ENCODE measurements around the gene AFMID.
A peak's percentile ranks its signal among the peaks of the same experiment; 100 is the strongest.

Gene AFMID

GRCh38 chr17:78210111-78210510 is 22.9 kb downstream of the AFMID start:
- 0 out of 2 replicates have a peak, but pooled peaks cover 3% of the 10 kb centered on the region for H3K4me1 ChIP-seq (ENCODE audit: low read length)
- H3K9ac ChIP-seq (ENCODE audit: low read length) = no peak overlapping the region
- H3K4me3 ChIP-seq (ENCODE audit: low read length) = no peak overlapping the region
- no peak overlapping the region for H3K4me2 ChIP-seq (ENCODE audit: low read depth, low read length)
- no peak for DNase-seq
- TF ChIP-seq CTCF (IDR thresholded peaks at IDR 0.05; ENCODE audit: low read length) (no peak), EZH2phosphoT487 (IDR thresholded peaks at IDR 0.05; ENCODE audit: low read length) (no peak), EZH2 (optimal IDR thresholded peaks at IDR 0.05; ENCODE audit: low read depth, low read length) (no peak)
- H2AFZ ChIP-seq (ENCODE audit: low read length) = no peak overlapping the region
- peaks cover 11% of the 10 kb centered on the region for H3K79me2 ChIP-seq (ENCODE audit: low read length)
- H3K36me3 ChIP-seq (replicated peaks; ENCODE audit: insufficient read depth, low read length) = no peaks in the 10 kb centered on the region
- H3K9me3 ChIP-seq (replicated peaks; ENCODE audit: insufficient read depth, low read length) = no peaks in the 10 kb centered on the region
- no peaks in the 10 kb centered on the region for H3K27me3 ChIP-seq (replicated peaks; ENCODE audit: insufficient read depth, low read length)
- no peaks in the 10 kb centered on the region for H4K20me1 ChIP-seq (ENCODE audit: insufficient read depth, low read length)
- H3F3A ChIP-seq (ENCODE audit: insufficient read depth, low read length) = no peaks in the 10 kb centered on the region
- H3K27ac ChIP-seq (ENCODE audit: low read length) = no peak overlapping the region
- no peaks in the 10 kb centered on the region for H3K9me2 ChIP-seq (replicated peaks; ENCODE audit: insufficient read depth, low read length)

GRCh38 chr17:78211032-78211431 is 23.9 kb downstream of the AFMID start:
- no peak overlapping the region for H3K9ac ChIP-seq (ENCODE audit: low read length)
- H3K27me3 ChIP-seq (replicated peaks; ENCODE audit: insufficient read depth, low read length) = no peaks in the 10 kb centered on the region
- H3F3A ChIP-seq (ENCODE audit: insufficient read depth, low read length) = no peaks in the 10 kb centered on the region
- TF ChIP-seq EZH2 (optimal IDR thresholded peaks at IDR 0.05; ENCODE audit: low read depth, low read length) = no peak
- no peak for TF ChIP-seq EZH2phosphoT487 (IDR thresholded peaks at IDR 0.05; ENCODE audit: low read length)
- H2AFZ ChIP-seq (ENCODE audit: low read length) = no peak overlapping the region
- H3K4me2 ChIP-seq (ENCODE audit: low read depth, low read length) = no peak overlapping the region
- DNase-seq = no peak
- H3K9me3 ChIP-seq (replicated peaks; ENCODE audit: insufficient read depth, low read length) = no peaks in the 10 kb centered on the region
- H3K36me3 ChIP-seq (replicated peaks; ENCODE audit: insufficient read depth, low read length) = no peaks in the 10 kb centered on the region; the same call in 1 of the 2 replicates
- H3K4me1 ChIP-seq (ENCODE audit: low read length) = 0 out of 2 replicates have a peak, but pooled peaks cover 3% of the 10 kb centered on the region
- H3K9me2 ChIP-seq (replicated peaks; ENCODE audit: insufficient read depth, low read length) = no peaks in the 10 kb centered on the region
- peaks cover 21% of the 10 kb centered on the region for H3K79me2 ChIP-seq (ENCODE audit: low read length)
- H4K20me1 ChIP-seq (ENCODE audit: insufficient read depth, low read length) = no peaks in the 10 kb centered on the region
- H3K27ac ChIP-seq (ENCODE audit: low read length) = no peak overlapping the region
- H3K4me3 ChIP-seq (ENCODE audit: low read length) = no peak overlapping the region

- H3K36me3 ChIP-seq (replicated peaks; ENCODE audit: insufficient read depth, low read length) = no peaks in the 10 kb centered on the region; the same call in 1 of the 2 replicates
- H3F3A ChIP-seq (ENCODE audit: insufficient read depth, low read length) = no peaks in the 10 kb centered on the region
- peak within 1 kb of the TSS; percentile 81 for H2AFZ ChIP-seq (ENCODE audit: low read length)
- TF ChIP-seq EZH2 (optimal IDR thresholded peaks at IDR 0.05; ENCODE audit: low read depth, low read length) = no peak
- TF ChIP-seq EZH2phosphoT487 (IDR thresholded peaks at IDR 0.05; ENCODE audit: low read length) = no peak
- no peak for TF ChIP-seq CTCF (IDR thresholded peaks at IDR 0.05; ENCODE audit: low read length)
- peak within 1 kb of the TSS; percentile 78 for H3K4me3 ChIP-seq (ENCODE audit: low read length)
- peaks cover 37% of the 10 kb centered on the region for H3K79me2 ChIP-seq (ENCODE audit: low read length)
- 0 out of 2 replicates have a peak, but pooled peaks cover 3% of the 10 kb centered on the region for H3K4me1 ChIP-seq (ENCODE audit: low read length)
- H4K20me1 ChIP-seq (ENCODE audit: insufficient read depth, low read length) = no peaks in the 10 kb centered on the region
- DNase-seq = peak; percentile 93
- H3K27me3 ChIP-seq (replicated peaks; ENCODE audit: insufficient read depth, low read length) = no peaks in the 10 kb centered on the region
- peak within 1 kb of the TSS; percentile 79 for H3K4me2 ChIP-seq (ENCODE audit: low read depth, low read length)
- H3K9me3 ChIP-seq (replicated peaks; ENCODE audit: insufficient read depth, low read length) = no peaks in the 10 kb centered on the region
- peak within 1 kb of the TSS; percentile 69 for H3K9ac ChIP-seq (ENCODE audit: low read length)
- H3K9me2 ChIP-seq (replicated peaks; ENCODE audit: insufficient read depth, low read length) = no peaks in the 10 kb centered on the region
- peak within 1 kb of the TSS; percentile 21; the same call in 1 of the 2 replicates for H3K27ac ChIP-seq (ENCODE audit: low read length)
Observed at GRCh38 chr17:78214016-78214705, 27.0 kb downstream of the AFMID start, which contains the start of gene BIRC5. Gene BIRC5, plus strand, starts transcription at chr17:78214253. Its CDS starts 64 bp downstream, at chr17:78214317.

- H3K79me2 ChIP-seq (ENCODE audit: low read length) = peaks cover 42% of the 10 kb centered on the region
- H3K36me3 ChIP-seq (replicated peaks; ENCODE audit: insufficient read depth, low read length) = no peaks in the 10 kb centered on the region; the same call in none of the 2 replicates
- H3K27me3 ChIP-seq (replicated peaks; ENCODE audit: insufficient read depth, low read length) = no peaks in the 10 kb centered on the region
Observed at GRCh38 chr17:78214706-78215061, 27.5 kb downstream of the AFMID start.

More at GRCh38 chr17:78214706-78215061, 27.5 kb downstream of the AFMID start:
- H3K9ac ChIP-seq (ENCODE audit: low read length) = peak overlapping the region; percentile 69
- no peaks in the 10 kb centered on the region for H3K9me3 ChIP-seq (replicated peaks; ENCODE audit: insufficient read depth, low read length)
- H3K9me2 ChIP-seq (replicated peaks; ENCODE audit: insufficient read depth, low read length) = no peaks in the 10 kb centered on the region
- H2AFZ ChIP-seq (ENCODE audit: low read length) = peak overlapping the region; percentile 81
- peak overlapping the region; percentile 21; the same call in 1 of the 2 replicates for H3K27ac ChIP-seq (ENCODE audit: low read length)
- peak overlapping the region; percentile 78 for H3K4me3 ChIP-seq (ENCODE audit: low read length)
- peak overlapping the region; percentile 79 for H3K4me2 ChIP-seq (ENCODE audit: low read depth, low read length)
- no peak for DNase-seq
- H3K4me1 ChIP-seq (ENCODE audit: low read length) = 0 out of 2 replicates have a peak, but pooled peaks cover 3% of the 10 kb centered on the region
- no peaks in the 10 kb centered on the region for H3F3A ChIP-seq (ENCODE audit: insufficient read depth, low read length)
- TF ChIP-seq EZH2phosphoT487 (IDR thresholded peaks at IDR 0.05; ENCODE audit: low read length) = no peak
- no peak for TF ChIP-seq CTCF (IDR thresholded peaks at IDR 0.05; ENCODE audit: low read length)
- TF ChIP-seq EZH2 (optimal IDR thresholded peaks at IDR 0.05; ENCODE audit: low read depth, low read length) = no peak
- H4K20me1 ChIP-seq (ENCODE audit: insufficient read depth, low read length) = no peaks in the 10 kb centered on the region
